K562 (cell line): Measurements from ENCODE around the gene USHBP1. TPM values are rescaled to one million over a fixed set of nuclear protein-coding genes. Genes with fewer than 3 reads are reported as not detected.

ENCODE experiments used
- ATAC-seq: fragments of 200-7000 bp; cut with Tn5 transposase; 3 replicates; pipeline ENCODE4 v1.9.1; 2020; ENCODE audit warnings: moderate library complexity
- BruUV-seq: library from RNA; stranded (reverse); fragments of 400-500 nt; replicated peaks from 2 replicates; lab custom pipeline; 2021; lab: Mats Ljungman, UMichigan
- CTCF ChIA-PET: fragments of 300-600 bp; formaldehyde crosslinking; extraction: SDS; loops from one replicate; lab custom pipeline; 2021; ENCODE audit warnings: low intra/inter-chr PET ratio; lab: Yijun Ruan, JAX
- POLR2A ChIA-PET: fragments of 300-600, 350-650 bp; sonication (Branson Sonifier 250); formaldehyde crosslinking; extraction: SDS; loops from one replicate; lab custom pipeline; 2021; ENCODE audit warnings: antibody characterized with exemption, inconsistent platforms; lab: Yijun Ruan, JAX
- DNase-seq, 4 experiments: peaks; one replicate each; pipeline versions ENCODE4 v3.0.0 to v3.0.0-alpha.2; 2011 to 2018; ENCODE audit warnings: low spot score in 3 of 4, mixed read lengths in 3 of 4; ENCODE audit errors: extremely low read depth in 1 of 4
- FAIRE-seq: peaks from 2 replicates; lab custom pipeline; 2011; peaks lifted over from hg19 to GRCh38; lab: Jason Lieb, UNC
- H2AFZ ChIP-seq: 2 replicates; pipeline ENCODE4 v1.6.0; 2011; ENCODE audit warnings: low read depth, low read length, control low read depth, inconsistent platforms
- H3K27ac ChIP-seq: fragments of 200-600 bp; 3 replicates; pipeline ENCODE4 v1.8.0; 2011; ENCODE audit warnings: low read depth, mild to moderate bottlenecking, control low read depth, inconsistent platforms, low read length, moderate library complexity, mixed read lengths; ENCODE audit errors: extremely low read depth
- H3K27me3 ChIP-seq, 2 experiments: fragments of 300-600 bp in 1 of 2; 2 replicates in 1 of 2; 3 replicates in 1 of 2; pipeline versions ENCODE4 v1.6.0 to v1.8.0; 2011; ENCODE audit warnings: inconsistent platforms in 2 of 2, low read length in 2 of 2, mild to moderate bottlenecking in 1 of 2, mixed read lengths in 1 of 2, moderate library complexity in 1 of 2; ENCODE audit not compliant: control insufficient read depth in 2 of 2, insufficient read depth in 2 of 2
- H3K36me3 ChIP-seq: fragments of 300-600 bp; 3 replicates; pipeline ENCODE4 v1.8.0; 2011; ENCODE audit warnings: mild to moderate bottlenecking, low read length, inconsistent platforms; ENCODE audit not compliant: control insufficient read depth, insufficient read depth
- H3K4me1 ChIP-seq, 2 experiments: fragments of 200-600 bp in 1 of 2; replicated peaks in 1 of 2; 2 replicates in 1 of 2; 3 replicates in 1 of 2; pipeline versions ENCODE4 v1.5.1 to v1.8.0; 2011; ENCODE audit warnings: inconsistent platforms in 2 of 2, low read length in 2 of 2, mild to moderate bottlenecking in 1 of 2, mixed read lengths in 1 of 2, moderate library complexity in 1 of 2; ENCODE audit not compliant: control insufficient read depth in 2 of 2, insufficient read depth in 2 of 2
- H3K4me2 ChIP-seq: 2 replicates; pipeline ENCODE4 v1.6.1; 2011; ENCODE audit warnings: low read length, control low read depth, inconsistent platforms, mixed read lengths; ENCODE audit not compliant: insufficient read depth
- H3K4me3 ChIP-seq: fragments of 200-600 bp; sonication (generic), shearing (Covaris generic); 2 replicates; pipeline ENCODE4 v1.5.1; 2016; ENCODE audit warnings: control low read depth, inconsistent platforms
- H3K79me2 ChIP-seq: fragments of 200-600 bp; 3 replicates; pipeline ENCODE4 v1.8.0; 2011; ENCODE audit warnings: low read length, inconsistent platforms; ENCODE audit not compliant: control insufficient read depth, insufficient read depth
- H3K9ac ChIP-seq, 2 experiments: 2 replicates each; pipeline versions ENCODE4 v1.6.0 to v1.6.1; 2011; ENCODE audit warnings: low read depth in 2 of 2, low read length in 2 of 2, control low read depth in 1 of 2, inconsistent platforms in 1 of 2, mild to moderate bottlenecking in 1 of 2, mixed read lengths in 1 of 2; ENCODE audit not compliant: insufficient read depth in 1 of 2
- H3K9me1 ChIP-seq: one replicate; pipeline ENCODE4 v1.6.0; 2011; ENCODE audit warnings: inconsistent platforms, mild to moderate bottlenecking, low read length, moderate library complexity; ENCODE audit not compliant: control insufficient read depth, insufficient read depth
- H3K9me3 ChIP-seq: replicated peaks from 2 replicates; pipeline ENCODE4 v1.5.1; 2011; ENCODE audit warnings: low read depth, low read length, inconsistent platforms; ENCODE audit not compliant: control insufficient read depth, insufficient read depth
- H4K20me1 ChIP-seq: replicated peaks from 2 replicates; pipeline ENCODE4 v1.6.1; 2011; ENCODE audit warnings: low read length, inconsistent platforms, mixed read lengths; ENCODE audit not compliant: control insufficient read depth, insufficient read depth
- POLR2G ChIP-seq: fragments of 200-400 bp; formaldehyde crosslinking; IDR thresholded peaks from 2 replicates; pipeline ENCODE4 v1.6.1; 2017; ENCODE audit warnings: low read depth, mild to moderate bottlenecking, antibody characterized with exemption, low read length, moderate library complexity
- TARDBP ChIP-seq: fragments of 450-650 bp; IDR thresholded peaks from 2 replicates; pipeline ENCODE4 v1.6.1; 2016
- WGBS: fragments of 100-300 bp; shearing (Covaris generic); methylation state at CpG from one replicate; pipeline ENCODE4 v1.1.6; 2016; ENCODE audit warnings: low coverage, mixed read lengths; ENCODE audit not compliant: insufficient coverage; ENCODE audit errors: missing lambda C conversion rate; 5-methylcytosine and 5-hydroxymethylcytosine counted together
- in situ Hi-C: fragments of 300-500 bp; cut with MboI; formaldehyde crosslinking; loops from 4 replicates; pipeline ENCODE4 v1.15.0; 2018; ENCODE audit warnings: inconsistent platforms, mixed read lengths
- intact Hi-C: fragments of 100-400 bp; cut with micrococcal nuclease; formaldehyde crosslinking; loops from 2 replicates; pipeline ENCODE4 v1.14.2; 2022
- polyA plus RNA-seq, 8 experiments: library from polyadenylated mRNA; depleted of rRNA in 4 of 8; stranded (reverse) in 5 of 8; unstranded in 3 of 8; fragments of >200 nt; fragmentation: Nextera tagmentation in 2 of 8; fragmentation: Illumina TruSeq in 1 of 8; extraction: Ambion mirVana in 2 of 8; extraction: Trizol in 1 of 8; gene quantifications; 2 replicates each; pipeline versions ENCODE4 v1.2.1 to v1.2.3, GENCODE V29; 2011 to 2014; ENCODE audit warnings: inconsistent platforms in 1 of 8, missing spikeins in 1 of 8
- total RNA-seq, 7 experiments: library from RNA; depleted of rRNA in 6 of 7; stranded (reverse); fragments of >200 nt in 6 of 7; fragmentation: Illumina TruSeq in 2 of 7; extraction: Trizol in 2 of 7; gene quantifications; 2 replicates each; pipeline versions ENCODE4 v1.2.1 to v1.2.3, GENCODE V29; 2011 to 2021; ENCODE audit warnings: low replicate concordance in 1 of 7

The USHBP1 gene
- total and polyA plus RNA-seq, 9 of the 15 experiments (the other 6 are each of a cell fraction or from before 2014, with no cell fraction given), result 0.03 to 0.10 (median 0.05) TPM; not detected in 5

DNA sequence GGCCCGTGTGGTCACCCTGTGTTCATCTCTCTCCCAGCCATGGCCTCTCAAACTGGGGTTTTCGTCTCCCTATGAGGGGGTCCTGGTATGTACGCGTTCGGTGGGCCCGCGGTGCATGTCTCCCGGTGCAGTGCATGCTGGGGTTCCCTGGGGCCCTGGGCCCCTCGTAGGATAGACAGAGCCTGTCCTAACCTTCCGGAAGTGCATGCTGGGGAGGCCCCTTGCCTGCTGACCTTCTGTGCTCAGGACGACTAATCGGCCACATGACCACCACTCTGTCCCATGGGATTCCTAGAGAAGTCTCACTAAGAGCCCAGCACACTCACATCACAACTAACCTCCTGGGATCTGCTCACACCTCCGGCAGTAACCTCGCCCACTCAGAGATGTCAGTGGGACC lies 54.2 kb downstream of the USHBP1 start:
- Histone ChIP-seq H3K79me2 (no peaks in the 10 kb centered on the region; the same call in 1 of the 3 replicates), H3K9ac (peak overlapping the region in 1 of 2 experiments; percentile 80; a peak in 2 of 4 replicates), H3K4me1 (peaks cover 12 to 45% of the 10 kb centered on the region in 2 experiments; a peak in 4 of 5 replicates), H3K9me1 (no peaks in the 10 kb centered on the region), H3K36me3 (peaks cover 47% of the 10 kb centered on the region; the same call in 1 of the 3 replicates), H4K20me1 (0 out of 2 replicates have a peak, but pooled peaks cover 7% of the 10 kb centered on the region), H3K4me2 (no peak overlapping the region), H2AFZ (no peak overlapping the region), H3K27ac (peak overlapping the region; percentile 47; the same call in 2 of the 3 replicates), H3K9me3 (no peaks in the 10 kb centered on the region), H3K27me3 (no peaks in the 10 kb centered on the region), H3K4me3 (no peak overlapping the region)
- BruUV-seq, result no TSS peak
- DNase-seq, result no peak
- no peak for FAIRE-seq
- WGBS, result 77% methylated on average over 14 of the region's 14 CpGs
- in situ Hi-C loops (no loop called here), intact Hi-C loops (no loop called here)
- ATAC-seq, result no peak
- CTCF ChIA-PET, result interaction anchor here (1.2 kb wide), 1 partner anchor 73 kb away, joined by 8 read pairs; no protein-coding TSS in a partner anchor
- peak; percentile 6 for TF ChIP-seq POLR2G
- no peak for TF ChIP-seq TARDBP
- POLR2A ChIA-PET, result interaction anchor here (0.6 to 1.0 kb wide), 2 partner anchors 17 to 46 kb away, joined by 3 to 4 read pairs; no protein-coding TSS in a partner anchor
